ENCODE results near the gene TBCCD1. TPM values are rescaled to one million over a fixed set of nuclear protein-coding genes. Genes with fewer than 3 reads are reported as not detected.
"Not testable (repeated sequence)": the region's sequence is repeated elsewhere in the genome, so short reads cannot be mapped to it uniquely, and the experiment has no call there.

Gene TBCCD1
- total RNA-seq, 2 experiments from 2014 or later = 16.6 to 17.5 TPM

GRCh38 chr3:186534113-186534669 lies 32.9 kb downstream of the TBCCD1 start:
- H3K36me3 Mint-ChIP-seq = peaks cover 6% of the 10 kb centered on the region
- CTCF ChIA-PET = interaction anchor here (1.4 to 4.1 kb wide), 4 partner anchors 15 to 551 kb away, joined by 4 to 26 read pairs (median 8); no protein-coding TSS in a partner anchor
- H3K4me1 Mint-ChIP-seq = peaks cover 27% of the 10 kb centered on the region
- ATAC-seq (peak; percentile 84), DNase-seq (peak; percentile 52)
- H3K4me3 Mint-ChIP-seq = no peak overlapping the region
- H3K27me3 Mint-ChIP-seq = no peaks in the 10 kb centered on the region
- H3K27ac Mint-ChIP-seq = no peak overlapping the region
- H3K9me3 Mint-ChIP-seq (ENCODE audit: low read depth) = no peaks in the 10 kb centered on the region

DNA sequence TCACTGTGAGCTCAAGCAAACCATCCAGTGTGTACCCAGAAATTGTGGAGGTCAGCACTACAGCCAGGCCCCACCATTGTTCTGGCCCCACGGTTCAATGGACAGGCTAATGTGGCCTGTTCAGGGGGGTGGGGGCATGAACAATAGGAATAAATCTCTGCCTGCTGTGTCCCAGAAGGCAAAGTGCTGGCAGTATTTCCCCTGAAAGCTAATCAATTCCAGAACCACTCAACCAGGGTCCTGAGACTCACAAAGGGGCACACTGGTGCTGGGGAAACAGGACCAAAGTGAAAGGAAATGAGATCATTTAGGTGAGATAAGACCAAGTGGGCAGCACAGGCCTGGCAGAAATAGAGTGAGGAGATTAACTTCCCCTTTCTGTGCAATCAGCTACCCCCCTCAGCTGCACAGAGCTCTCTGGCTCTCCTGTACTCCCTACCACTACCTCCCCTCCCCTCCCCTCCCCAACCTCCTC lies 34.5 kb downstream of the TBCCD1 start:
- peaks cover 10% of the 10 kb centered on the region for H3K36me3 Mint-ChIP-seq
- no peak overlapping the region for H3K4me3 Mint-ChIP-seq
- CTCF ChIA-PET = no interaction called here
- peaks cover 27% of the 10 kb centered on the region for H3K4me1 Mint-ChIP-seq
- H3K27ac Mint-ChIP-seq = no peak overlapping the region
- no peaks in the 10 kb centered on the region for H3K27me3 Mint-ChIP-seq
- DNase-seq (no peak), ATAC-seq (no peak)
- H3K9me3 Mint-ChIP-seq (ENCODE audit: low read depth) = no peaks in the 10 kb centered on the region

DNA sequence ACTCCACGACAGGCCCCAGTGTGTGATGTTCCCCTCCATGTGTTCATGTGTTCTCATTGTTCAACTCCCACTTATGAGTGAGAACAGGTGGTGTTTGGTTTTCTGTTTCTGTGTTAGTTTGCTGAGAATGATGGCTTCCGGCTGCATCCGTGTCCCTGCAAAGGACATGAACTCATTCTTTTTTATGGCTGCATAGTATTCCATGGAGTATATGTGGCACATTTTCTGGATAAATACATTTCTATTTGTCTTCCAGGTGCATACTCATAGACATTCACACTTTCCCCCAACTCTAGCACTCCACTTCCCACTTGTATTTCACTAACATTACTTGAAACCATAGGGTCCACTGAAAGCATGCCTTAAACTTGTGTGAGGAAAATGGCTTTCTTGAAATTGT lies 35.4 kb downstream of the TBCCD1 start:
- H3K4me3 Mint-ChIP-seq; ATAC-seq; CTCF ChIA-PET; DNase-seq; H3K27me3 Mint-ChIP-seq; H3K27ac Mint-ChIP-seq; H3K9me3 Mint-ChIP-seq (ENCODE audit: low read depth): not testable (repeated sequence)
- H3K4me1 Mint-ChIP-seq = peaks cover 21% of the 10 kb centered on the region
- H3K36me3 Mint-ChIP-seq = peaks cover 10% of the 10 kb centered on the region

DNA sequence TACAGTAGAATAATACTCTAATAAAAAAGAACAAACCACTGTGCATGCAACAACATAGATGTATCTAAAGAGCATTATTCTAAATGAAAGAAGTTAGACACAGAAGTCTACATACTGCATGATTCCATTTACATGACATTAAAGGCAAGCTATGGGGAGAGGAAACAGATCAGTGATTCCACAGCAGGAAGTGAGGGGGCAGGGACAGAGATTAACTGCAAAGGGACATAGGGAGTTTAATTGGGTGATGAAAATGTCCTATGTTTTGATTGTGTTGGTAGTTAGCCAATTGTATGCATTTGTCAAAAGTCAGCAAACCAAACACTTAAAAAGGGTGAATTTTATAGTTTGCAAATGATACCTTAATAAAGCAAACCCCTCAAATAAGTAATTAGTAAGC lies 36.7 kb downstream of the TBCCD1 start:
- CTCF ChIA-PET = interaction anchor here (1.3 kb wide), 1 partner anchor 270 kb away, joined by 3 read pairs; no protein-coding TSS in a partner anchor
- no peak overlapping the region for H3K27ac Mint-ChIP-seq
- ATAC-seq (no peak), DNase-seq (no peak)
- H3K4me1 Mint-ChIP-seq = peaks cover 20% of the 10 kb centered on the region
- H3K4me3 Mint-ChIP-seq = no peak overlapping the region
- no peaks in the 10 kb centered on the region for H3K27me3 Mint-ChIP-seq
- peaks cover 10% of the 10 kb centered on the region for H3K36me3 Mint-ChIP-seq
- H3K9me3 Mint-ChIP-seq (ENCODE audit: low read depth) = no peaks in the 10 kb centered on the region

- no peak overlapping the region for H3K4me3 Mint-ChIP-seq
- no peak for ATAC-seq
- H3K9me3 Mint-ChIP-seq (ENCODE audit: low read depth) = no peaks in the 10 kb centered on the region
- peaks cover 12% of the 10 kb centered on the region for H3K4me1 Mint-ChIP-seq
- CTCF ChIA-PET = interaction anchor here (0.9 to 2.7 kb wide), 4 partner anchors 11 to 269 kb away, joined by 3 to 11 read pairs (median 4); no protein-coding TSS in a partner anchor
- H3K27ac Mint-ChIP-seq = no peak overlapping the region
- no peak for DNase-seq
- H3K36me3 Mint-ChIP-seq = peaks cover 10% of the 10 kb centered on the region
- no peaks in the 10 kb centered on the region for H3K27me3 Mint-ChIP-seq
These were observed 37.7 kb downstream of the TBCCD1 start for GRCh38 chr3:186529201-186529999.

- DNase-seq = no peak
- peaks cover 12% of the 10 kb centered on the region for H3K4me1 Mint-ChIP-seq
These were observed 40.9 kb downstream of the TBCCD1 start for GRCh38 chr3:186526256-186526606.

GRCh38 chr3:186525369-186526255 lies 41.5 kb downstream of the TBCCD1 start:
- CTCF ChIA-PET = interaction anchor here (2.3 kb wide), 1 partner anchor 15 kb away, joined by 6 read pairs; no protein-coding TSS in a partner anchor
- Mint-ChIP-seq H3K9me3 (ENCODE audit: low read depth) (no peaks in the 10 kb centered on the region), H3K4me3 (no peak overlapping the region), H3K4me1 (peaks cover 18% of the 10 kb centered on the region), H3K27me3 (peaks cover 4% of the 10 kb centered on the region), H3K36me3 (peaks cover 7% of the 10 kb centered on the region), H3K27ac (no peak overlapping the region)
- DNase-seq = no peak
- ATAC-seq = no peak

More at GRCh38 chr3:186526256-186526606, 40.9 kb downstream of the TBCCD1 start:
- peaks cover 4% of the 10 kb centered on the region for H3K27me3 Mint-ChIP-seq
- H3K9me3 Mint-ChIP-seq (ENCODE audit: low read depth) = no peaks in the 10 kb centered on the region
- H3K4me3 Mint-ChIP-seq = no peak overlapping the region
- H3K27ac Mint-ChIP-seq = no peak overlapping the region
- no peak for ATAC-seq
- CTCF ChIA-PET = interaction anchor here (2.3 kb wide), 1 partner anchor 14 kb away, joined by 6 read pairs; no protein-coding TSS in a partner anchor
- peaks cover 7% of the 10 kb centered on the region for H3K36me3 Mint-ChIP-seq

- Mint-ChIP-seq H3K27ac (no peak overlapping the region), H3K27me3 (peaks cover 4% of the 10 kb centered on the region), H3K36me3 (peaks cover 6% of the 10 kb centered on the region), H3K4me1 (peaks cover 23% of the 10 kb centered on the region), H3K9me3 (ENCODE audit: low read depth) (no peaks in the 10 kb centered on the region), H3K4me3 (no peak overlapping the region)
- CTCF ChIA-PET = interaction anchor here (2.3 kb wide), 1 partner anchor 16 kb away, joined by 6 read pairs; no protein-coding TSS in a partner anchor
- DNase-seq (no peak), ATAC-seq (no peak)
These were observed 42.5 kb downstream of the TBCCD1 start for GRCh38 chr3:186524616-186525015.

DNA sequence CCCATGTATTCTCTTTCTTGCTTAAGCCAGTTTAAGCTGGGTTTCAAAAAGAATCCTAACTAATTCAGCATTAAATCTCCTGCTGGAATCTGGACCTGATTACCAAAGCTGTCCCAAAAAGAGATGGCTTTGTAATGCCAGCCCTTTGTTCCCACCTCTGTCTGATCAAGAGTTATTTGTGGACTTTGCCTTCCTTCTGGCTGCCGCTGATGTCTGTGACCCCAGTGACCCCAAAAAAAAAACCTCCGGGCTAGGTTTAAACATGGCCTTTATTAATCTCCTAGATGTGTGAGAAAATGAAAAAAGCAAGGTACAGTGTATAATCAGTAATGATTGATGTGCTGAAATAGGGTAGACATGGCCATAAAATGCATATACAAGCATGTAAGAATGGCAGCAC lies 43.7 kb downstream of the TBCCD1 start:
- no peak overlapping the region for H3K4me3 Mint-ChIP-seq
- CTCF ChIA-PET = no interaction called here
- H3K27ac Mint-ChIP-seq = no peak overlapping the region
- H3K9me3 Mint-ChIP-seq (ENCODE audit: low read depth) = no peaks in the 10 kb centered on the region
- DNase-seq = no peak
- H3K27me3 Mint-ChIP-seq = peaks cover 4% of the 10 kb centered on the region
- H3K36me3 Mint-ChIP-seq = peaks cover 3% of the 10 kb centered on the region
- ATAC-seq = no peak
- H3K4me1 Mint-ChIP-seq = peaks cover 34% of the 10 kb centered on the region

GRCh38 chr3:186523022-186523421 lies 44.1 kb downstream of the TBCCD1 start:
- Mint-ChIP-seq H3K36me3 (peaks cover 3% of the 10 kb centered on the region), H3K4me1 (peaks cover 35% of the 10 kb centered on the region), H3K27ac (no peak overlapping the region), H3K9me3 (ENCODE audit: low read depth) (no peaks in the 10 kb centered on the region), H3K27me3 (peaks cover 5% of the 10 kb centered on the region), H3K4me3 (no peak overlapping the region)
- CTCF ChIA-PET = interaction anchor here (1.3 kb wide), 1 partner anchor 17 kb away, joined by 3 read pairs; no protein-coding TSS in a partner anchor
- no peak for ATAC-seq
- DNase-seq = no peak

- CTCF ChIA-PET = interaction anchor here (0.7 kb wide), 1 partner anchor 105 kb away, joined by 3 read pairs; no protein-coding TSS in a partner anchor
- H3K9me3 Mint-ChIP-seq (ENCODE audit: low read depth) = no peaks in the 10 kb centered on the region
- H3K27ac Mint-ChIP-seq = no peak overlapping the region
- peaks cover 5% of the 10 kb centered on the region for H3K36me3 Mint-ChIP-seq
- H3K4me1 Mint-ChIP-seq = peaks cover 39% of the 10 kb centered on the region
- H3K4me3 Mint-ChIP-seq = no peak overlapping the region
- H3K27me3 Mint-ChIP-seq = peaks cover 9% of the 10 kb centered on the region
- DNase-seq (peak; percentile 68), ATAC-seq (peak; percentile 43)
These were observed 45.9 kb downstream of the TBCCD1 start for GRCh38 chr3:186520957-186521842.

GRCh38 chr3:186520431-186520830 lies 46.7 kb downstream of the TBCCD1 start:
- CTCF ChIA-PET = interaction anchor here (1.2 to 2.0 kb wide), 2 partner anchors 15 to 20 kb away, joined by 7 to 13 read pairs; no protein-coding TSS in a partner anchor
- H3K9me3 Mint-ChIP-seq (ENCODE audit: low read depth) = no peaks in the 10 kb centered on the region
- DNase-seq (no peak), ATAC-seq (no peak)
- peaks cover 46% of the 10 kb centered on the region for H3K4me1 Mint-ChIP-seq
- H3K27ac Mint-ChIP-seq = no peak overlapping the region
- peaks cover 5% of the 10 kb centered on the region for H3K36me3 Mint-ChIP-seq
- H3K27me3 Mint-ChIP-seq = peaks cover 9% of the 10 kb centered on the region
- H3K4me3 Mint-ChIP-seq = no peak overlapping the region

Data from activated CD8-positive, alpha-beta memory T cell treated with anti-CD3 and anti-CD28 coated beads, Interleukin-2, amount 10 ng/mL, durations not matched to agents 7 days and 5 days (primary cell).